Posterior cingulate gyrus (tissue), 11 donors: ENCODE data around the gene GGT5.
"Not testable (repeated sequence)": the region's sequence is repeated elsewhere in the genome, so short reads cannot be mapped to it uniquely, and the experiment has no call there.

Source experiments
- DNase-seq, 10 donors: peaks; one replicate each; pipeline versions ENCODE4 v3.0.0 to v3.0.0-alpha.2; 2020 to 2021; ENCODE audit warnings: mixed read lengths in 3 of 10
- intact Hi-C: fragments of 100-400 bp; cut with DNase I; formaldehyde crosslinking; loops from one replicate; pipeline ENCODE4 v1.15.1; 2023

Gene GGT5

GRCh38 chr22:24236656-24237055, 8.2 kb downstream of the GGT5 start:
- peak in 1 of 10 donors; percentile 14 for DNase-seq
- intact Hi-C loops, result no loop called here

GRCh38 chr22:24235315-24235714, 9.6 kb downstream of the GGT5 start:
- intact Hi-C loops, result no loop called here
- peak in 1 of 10 donors; percentile 67 for DNase-seq

- peak in 1 of 10 donors; percentile 71 for DNase-seq
- intact Hi-C loops, result no loop called here
Measured at GRCh38 chr22:24233816-24234215, 11.1 kb downstream of the GGT5 start.

- DNase-seq, result peak in 2 of 10 donors; percentile 36 to 62
- intact Hi-C loops, result no loop called here
Measured at GRCh38 chr22:24233235-24233634, 11.6 kb downstream of the GGT5 start.

DNA sequence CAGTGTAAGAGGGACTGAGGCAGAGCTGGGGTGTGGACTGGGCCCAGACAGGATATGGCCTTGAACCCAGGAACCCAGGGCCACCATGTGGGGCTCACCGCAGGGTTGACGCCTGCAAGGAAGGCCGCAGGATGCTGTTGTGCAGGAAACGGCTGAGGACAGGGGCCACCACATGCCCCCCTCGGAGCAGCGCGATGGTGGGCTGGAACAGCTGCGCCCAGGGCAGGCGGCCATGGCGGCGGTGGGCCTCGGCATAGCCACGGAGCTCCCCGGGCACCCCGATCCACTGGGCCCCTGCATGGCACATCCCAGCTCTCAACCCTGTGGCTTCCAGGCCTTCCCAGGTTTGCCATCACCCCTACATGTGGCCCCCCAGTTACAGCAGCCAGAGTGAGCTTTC, 12.2 kb downstream of the GGT5 start:
- intact Hi-C loops, result no loop called here

DNA sequence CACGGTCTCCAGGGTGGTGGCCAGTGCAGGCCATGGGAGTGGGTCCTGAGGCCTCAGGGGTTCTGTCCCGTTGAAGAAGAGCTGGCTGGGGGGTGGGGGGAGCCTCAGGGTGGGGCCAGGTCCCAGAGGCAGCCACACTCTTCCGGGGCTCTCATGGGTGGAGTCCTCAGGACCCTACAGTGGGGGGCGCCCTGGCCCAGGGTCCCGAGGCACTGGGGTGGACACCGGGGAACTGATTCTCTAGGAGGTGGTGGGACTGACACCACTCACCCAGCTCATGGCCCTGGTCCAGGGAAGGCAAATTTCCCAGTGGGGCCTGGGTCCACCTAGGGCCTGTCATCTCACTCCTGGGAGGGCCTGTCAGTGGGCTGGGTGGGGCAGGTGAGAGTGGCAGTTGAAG, 12.8 kb downstream of the GGT5 start:
- intact Hi-C loops, result no loop called here
- peak in 1 of 10 donors; percentile 62 for DNase-seq

More for the DNA sequence above, 12.2 kb downstream of the GGT5 start:
- DNase-seq, result peak in 1 of 10 donors; percentile 58

DNA sequence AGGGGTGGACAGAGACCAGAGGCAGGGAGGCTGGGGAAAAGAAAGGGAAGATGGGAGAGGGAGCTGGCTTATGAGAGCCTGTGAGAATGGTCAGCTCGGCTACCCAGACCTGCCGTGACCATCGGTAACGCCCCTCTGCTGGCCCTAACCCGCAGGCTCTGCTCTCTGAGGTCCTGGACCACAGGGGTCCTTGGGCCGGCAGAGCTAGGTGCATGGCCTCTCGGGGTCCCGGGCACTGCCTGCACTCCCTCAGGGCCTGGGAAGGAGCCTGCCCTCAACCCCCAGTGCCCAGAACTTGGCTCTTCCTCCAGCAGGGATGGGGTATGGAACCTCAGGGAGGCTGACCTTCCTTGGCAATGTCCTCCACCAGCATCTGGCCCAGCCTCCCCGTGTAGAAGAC, 13.2 kb downstream of the GGT5 start:
- peak in 1 of 10 donors; percentile 73 for DNase-seq
- intact Hi-C loops, result no loop called here

DNA sequence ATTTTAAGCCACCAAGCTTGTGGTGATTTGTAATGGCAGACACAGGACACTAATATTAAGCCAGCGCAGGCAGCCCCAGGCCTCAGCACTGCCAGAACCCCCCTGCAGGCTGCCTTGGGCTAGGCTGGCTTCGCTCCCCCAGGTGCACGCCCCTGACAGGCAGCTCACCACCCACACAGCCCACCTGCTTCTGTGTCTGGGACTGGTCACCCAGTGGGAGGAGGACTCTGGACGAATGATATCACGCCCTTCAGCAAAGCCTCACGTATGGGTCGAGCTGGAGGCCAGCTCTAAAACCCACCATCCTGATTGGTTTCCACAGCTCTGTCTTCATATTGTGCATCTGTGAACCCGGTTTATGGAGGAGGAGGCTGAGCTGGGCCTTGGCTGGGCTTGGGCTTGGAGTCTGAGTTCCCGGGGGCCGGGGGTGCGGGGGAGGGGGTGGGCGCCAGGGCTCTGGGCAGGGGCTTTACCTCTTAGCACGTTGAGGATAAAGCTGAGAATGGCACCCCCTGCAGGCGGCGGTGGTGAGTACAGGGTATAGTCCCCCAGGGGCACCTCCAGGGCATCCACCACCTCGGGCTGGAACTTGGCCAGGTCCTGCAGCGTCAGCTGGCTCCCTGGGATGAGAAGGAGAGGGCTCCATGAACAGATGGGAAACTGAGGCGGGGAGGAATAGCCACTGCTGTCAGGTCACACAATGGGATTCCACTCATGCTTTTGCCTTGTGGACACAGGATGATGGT, 13.8 kb downstream of the GGT5 start:
- DNase-seq, result peak in 1 of 10 donors; percentile 83
- intact Hi-C loops, result no loop called here

GRCh38 chr22:24225951-24226350, 18.9 kb downstream of the GGT5 start:
- intact Hi-C loops, result no loop called here

GRCh38 chr22:24225044-24225601, 19.8 kb downstream of the GGT5 start:
- intact Hi-C loops, result no loop called here
- DNase-seq, result peak in 1 of 10 donors; percentile 16

More at GRCh38 chr22:24225951-24226350, 18.9 kb downstream of the GGT5 start:
- DNase-seq, result peak in 2 of 10 donors; percentile 33 to 61

- no peak for DNase-seq
Measured at GRCh38 chr22:24224468-24224867, 20.4 kb downstream of the GGT5 start.

DNA sequence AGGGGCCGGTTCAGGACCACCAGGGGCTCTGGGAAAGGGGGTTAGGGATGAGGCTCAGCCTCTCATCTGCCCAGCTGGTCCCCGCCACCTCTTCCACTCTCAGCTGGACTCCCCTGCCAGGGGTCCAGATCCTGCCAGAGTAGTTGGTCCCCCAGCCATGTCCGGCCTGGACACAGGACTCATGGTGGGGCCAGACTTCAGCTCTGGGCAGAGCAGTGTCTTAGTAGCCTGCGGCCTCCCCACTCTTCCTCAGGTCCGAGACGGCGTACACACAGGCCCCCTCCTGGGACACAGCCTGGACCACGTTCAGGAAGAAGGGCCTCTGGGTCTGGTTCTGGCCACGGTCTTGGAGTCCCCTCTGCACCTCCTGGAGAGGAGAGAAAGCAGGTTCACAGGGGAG, 25.1 kb downstream of the GGT5 start:
- DNase-seq, result peak in 2 of 10 donors; percentile 45 to 75
- intact Hi-C loops, result no loop called here

More at GRCh38 chr22:24224468-24224867, 20.4 kb downstream of the GGT5 start:
- intact Hi-C loops, result no loop called here

DNA sequence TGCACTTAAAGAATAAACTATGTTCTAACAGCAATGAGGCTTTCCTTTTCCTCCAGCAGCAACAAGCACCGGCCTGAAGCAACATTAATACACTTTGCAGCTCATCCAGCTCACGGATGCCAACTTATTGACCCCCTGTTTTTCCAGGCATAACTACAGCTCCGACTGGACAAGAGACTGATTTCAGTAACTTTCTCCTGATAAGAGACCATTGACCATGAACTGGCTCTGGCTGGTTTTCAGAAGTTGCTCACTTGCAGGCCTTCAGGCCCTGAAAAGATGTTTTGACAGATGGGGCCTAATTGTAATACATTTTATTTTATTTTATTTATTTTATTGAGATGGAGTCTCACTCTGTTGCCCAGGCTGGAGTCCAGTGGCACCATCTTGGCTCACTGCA, 27.5 kb downstream of the GGT5 start:
- intact Hi-C loops, result no loop called here
- DNase-seq, result peak in 1 of 10 donors; percentile 6

DNA sequence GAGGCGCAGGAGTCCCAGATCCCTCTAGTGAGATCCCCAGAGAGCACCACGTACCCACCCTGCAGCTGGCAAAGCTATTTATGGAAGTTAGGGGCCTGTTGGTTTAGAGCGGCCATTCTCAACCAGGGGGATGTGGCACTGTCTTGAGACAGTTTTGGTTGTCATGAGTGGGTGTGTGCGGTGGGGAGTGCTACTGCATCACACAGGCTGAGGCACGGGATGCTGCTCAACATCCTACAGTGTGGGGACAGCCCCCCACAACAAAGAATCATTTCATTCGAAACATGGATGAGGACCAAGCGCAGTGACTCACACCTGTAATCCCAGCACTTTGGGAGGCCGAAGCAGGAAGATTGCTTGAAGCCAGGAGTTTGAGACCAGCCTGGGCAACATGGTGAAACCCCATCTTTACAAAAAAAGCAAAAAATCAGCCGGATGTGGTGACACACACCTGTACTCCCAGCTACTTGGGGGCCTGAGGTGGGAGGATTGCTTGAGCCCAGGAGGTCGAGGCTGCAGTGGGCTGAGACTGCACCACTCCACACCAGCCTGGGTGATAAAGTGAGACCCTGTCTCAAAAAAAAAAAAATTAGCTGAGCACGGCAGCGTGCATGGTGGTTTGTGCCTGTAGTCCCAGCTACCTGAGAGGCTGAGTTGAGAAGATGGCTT, 28.2 kb downstream of the GGT5 start:
- peak in 2 of 10 donors; percentile 10 to 22 for DNase-seq
- intact Hi-C loops, result no loop called here

DNA sequence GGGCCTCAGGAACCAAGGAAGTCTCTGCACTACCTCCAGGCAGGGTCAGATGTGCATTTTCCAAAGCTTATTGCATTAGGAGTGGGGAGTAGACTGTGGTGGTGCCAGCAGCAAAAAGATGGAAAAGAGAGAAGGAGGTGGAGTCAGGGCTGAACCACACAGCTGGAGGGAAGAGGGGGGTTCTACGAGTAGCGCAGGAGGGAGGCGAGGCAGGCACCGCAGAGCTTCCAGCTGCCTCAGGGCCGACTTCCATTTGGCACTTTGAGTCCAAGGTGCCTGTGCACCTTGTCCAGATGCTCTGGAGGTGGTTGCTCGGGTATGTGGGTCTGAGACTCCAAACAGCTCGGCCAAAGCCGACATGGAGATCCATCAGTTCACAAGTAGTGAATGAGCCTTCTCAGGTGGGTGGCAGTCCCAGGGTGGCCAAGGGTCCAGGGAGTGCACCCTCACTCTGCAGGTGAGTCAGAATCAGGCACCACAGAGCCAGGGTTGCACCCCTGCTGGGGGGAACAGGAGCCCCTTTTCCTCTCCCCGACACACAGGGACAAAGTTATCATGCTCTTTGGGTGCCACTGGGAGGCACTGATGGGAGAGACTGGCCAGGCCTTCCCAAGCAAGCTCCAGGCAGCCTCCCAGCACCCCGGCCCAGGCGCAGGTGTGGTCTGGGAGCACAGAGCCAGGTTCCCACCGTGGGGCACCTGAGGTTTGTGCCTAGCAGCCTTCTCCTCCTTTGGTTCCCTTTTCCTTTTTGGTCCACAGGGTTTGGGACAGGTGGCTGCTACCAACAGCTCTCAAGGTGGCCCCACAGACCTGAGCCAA, 30.2 kb downstream of the GGT5 start:
- intact Hi-C loops, result no loop called here
- DNase-seq, result peak in 2 of 10 donors; percentile 55 to 65

DNA sequence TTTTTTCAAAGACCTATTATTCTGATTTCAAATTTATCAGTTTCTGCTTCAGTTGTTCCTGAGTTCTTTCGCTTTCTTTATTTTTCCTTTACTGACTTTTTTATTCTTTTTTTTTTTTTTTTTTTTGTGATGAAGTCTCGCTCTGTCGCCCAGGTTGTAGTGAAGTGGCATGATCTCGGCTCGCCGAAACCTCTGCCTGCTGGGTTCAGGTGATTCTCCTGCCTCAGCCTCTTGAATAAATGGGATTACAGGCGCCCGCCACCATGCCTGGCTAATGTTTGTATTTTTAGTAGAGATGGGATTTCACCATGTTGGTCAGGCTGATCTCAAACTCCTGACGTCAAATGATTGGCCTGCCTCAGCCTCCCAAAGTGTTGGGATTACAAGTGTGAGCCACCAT, 31.8 kb downstream of the GGT5 start:
- intact Hi-C loops, result not testable (repeated sequence)
- DNase-seq, result peak in 2 of 10 donors; percentile 9 to 60

- peak in 1 of 10 donors; percentile 1 for DNase-seq
- intact Hi-C loops, result not testable (repeated sequence)
Measured at GRCh38 chr22:24211716-24212115, 33.2 kb downstream of the GGT5 start.

- intact Hi-C loops, result not testable (repeated sequence)
- peak in 2 of 10 donors; percentile 10 to 13 for DNase-seq
Measured at GRCh38 chr22:24210409-24210808, 34.5 kb downstream of the GGT5 start.

DNA sequence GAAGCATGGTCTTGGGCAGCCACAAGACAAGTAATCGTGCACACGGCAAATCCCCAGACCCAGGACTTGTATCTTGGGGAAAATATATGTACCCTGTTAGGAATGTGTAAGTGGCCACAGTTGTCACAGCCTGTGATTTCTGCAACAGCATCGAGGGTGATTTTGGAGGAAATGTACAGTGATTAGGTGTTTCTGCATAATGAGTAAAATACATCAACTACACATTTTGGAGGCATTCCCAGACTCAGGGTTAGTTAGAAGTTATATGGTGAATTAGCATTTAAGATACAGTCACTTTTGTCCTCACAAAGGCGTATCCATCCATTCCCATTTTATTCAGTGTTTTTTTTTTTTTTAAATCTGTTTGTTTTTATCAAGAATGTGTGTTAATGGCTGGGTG, 35.2 kb downstream of the GGT5 start:
- peak in 2 of 10 donors; percentile 7 to 8 for DNase-seq
- intact Hi-C loops, result no loop called here

DNA sequence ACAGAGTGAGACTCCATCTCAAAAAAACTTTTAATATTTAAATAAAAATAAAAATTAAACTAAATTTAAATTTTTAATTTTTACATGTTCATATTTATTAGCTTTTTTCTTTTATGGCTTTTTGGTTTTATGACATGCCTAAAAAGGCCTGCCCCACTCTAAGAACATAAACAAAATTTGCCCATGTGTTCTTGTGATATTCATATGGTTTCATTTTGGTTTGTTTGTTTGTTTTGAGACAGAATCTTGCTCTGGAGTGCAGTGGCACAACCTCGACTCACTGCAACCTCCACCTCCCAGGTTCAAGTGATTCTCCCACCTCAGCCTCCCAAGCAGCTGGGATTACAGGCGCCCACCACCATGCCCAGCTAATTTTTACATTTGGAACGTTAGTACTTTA, 35.9 kb downstream of the GGT5 start:
- intact Hi-C loops, result no loop called here
- DNase-seq, result peak in 1 of 10 donors; percentile 1
